Measurements from ENCODE around the gene ARL6IP1.

ARL6IP1 gene

DNA sequence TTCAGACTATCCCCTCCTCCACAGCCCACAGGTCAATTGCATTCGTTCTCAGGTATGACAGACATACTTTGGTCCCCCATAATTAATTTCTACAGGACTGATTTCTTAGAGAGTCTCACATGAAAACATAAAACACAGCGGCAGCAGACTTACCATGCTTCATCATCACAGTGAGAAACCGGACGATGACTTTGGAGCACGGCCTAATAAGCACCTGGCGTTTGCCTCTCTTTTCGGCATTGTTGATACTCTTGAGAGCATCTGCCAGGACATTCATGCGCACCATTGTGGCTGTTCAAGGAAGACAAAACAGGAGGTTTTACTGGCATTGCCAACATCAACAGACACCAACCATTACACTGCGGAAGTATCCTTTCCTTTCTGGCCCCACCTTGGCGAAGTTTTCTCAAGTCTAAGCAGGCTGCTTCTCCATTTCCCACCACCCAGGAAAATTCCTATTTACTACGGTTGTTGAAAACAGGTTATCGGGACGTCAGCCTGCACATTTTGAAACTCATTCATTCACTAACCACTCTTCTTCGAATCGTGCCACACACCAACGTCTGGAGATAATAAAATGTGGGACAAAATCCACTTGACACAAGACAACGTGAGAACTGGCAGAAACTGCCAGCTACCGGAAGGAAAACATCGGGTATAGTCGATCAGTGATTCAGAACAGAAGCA is 12.4 kb downstream of the ARL6IP1 start:
- no peak for TF ChIP-seq GATA2 (IDR thresholded peaks at IDR 0.05; ENCODE audit: low read depth, low read length)
- no peak for TF ChIP-seq GATA3 (IDR thresholded peaks at IDR 0.05; ENCODE audit: low read depth, low read length)

DNA sequence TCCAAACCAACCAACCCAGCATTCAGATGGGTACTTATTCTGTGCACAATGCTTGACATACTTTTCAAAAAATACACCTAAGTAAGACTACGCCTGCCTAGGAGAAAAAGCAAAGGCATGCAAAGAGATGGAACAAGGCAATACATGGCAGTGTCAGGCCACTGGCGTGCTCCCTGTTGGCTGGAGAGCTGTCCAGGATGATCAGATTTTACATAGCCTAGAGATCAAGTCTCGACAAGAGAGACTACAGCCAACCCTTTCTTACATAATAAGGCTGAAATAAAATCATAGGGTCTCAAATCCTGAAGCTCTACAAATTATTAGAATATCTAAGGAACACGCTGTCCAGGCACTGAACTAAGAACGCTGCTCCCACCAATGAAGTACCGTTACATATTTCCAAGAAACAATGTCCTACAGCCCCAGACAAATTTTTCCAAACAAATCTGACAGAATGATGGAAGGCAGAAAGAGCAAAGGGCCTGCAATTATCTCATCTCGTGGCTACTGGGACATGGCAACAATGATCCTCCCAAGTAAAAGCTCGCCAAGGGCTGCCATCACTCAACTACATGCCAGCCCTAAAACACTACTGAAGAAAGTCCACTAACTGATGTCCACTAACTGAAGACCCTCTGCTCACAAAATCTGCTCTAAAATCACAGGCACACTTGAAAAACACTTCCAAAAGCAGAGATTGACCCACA is 16.3 kb downstream of the ARL6IP1 start:
- TF ChIP-seq GATA3 (IDR thresholded peaks at IDR 0.05; ENCODE audit: low read depth, low read length) (no peak), GATA2 (IDR thresholded peaks at IDR 0.05; ENCODE audit: low read depth, low read length) (no peak)

DNA sequence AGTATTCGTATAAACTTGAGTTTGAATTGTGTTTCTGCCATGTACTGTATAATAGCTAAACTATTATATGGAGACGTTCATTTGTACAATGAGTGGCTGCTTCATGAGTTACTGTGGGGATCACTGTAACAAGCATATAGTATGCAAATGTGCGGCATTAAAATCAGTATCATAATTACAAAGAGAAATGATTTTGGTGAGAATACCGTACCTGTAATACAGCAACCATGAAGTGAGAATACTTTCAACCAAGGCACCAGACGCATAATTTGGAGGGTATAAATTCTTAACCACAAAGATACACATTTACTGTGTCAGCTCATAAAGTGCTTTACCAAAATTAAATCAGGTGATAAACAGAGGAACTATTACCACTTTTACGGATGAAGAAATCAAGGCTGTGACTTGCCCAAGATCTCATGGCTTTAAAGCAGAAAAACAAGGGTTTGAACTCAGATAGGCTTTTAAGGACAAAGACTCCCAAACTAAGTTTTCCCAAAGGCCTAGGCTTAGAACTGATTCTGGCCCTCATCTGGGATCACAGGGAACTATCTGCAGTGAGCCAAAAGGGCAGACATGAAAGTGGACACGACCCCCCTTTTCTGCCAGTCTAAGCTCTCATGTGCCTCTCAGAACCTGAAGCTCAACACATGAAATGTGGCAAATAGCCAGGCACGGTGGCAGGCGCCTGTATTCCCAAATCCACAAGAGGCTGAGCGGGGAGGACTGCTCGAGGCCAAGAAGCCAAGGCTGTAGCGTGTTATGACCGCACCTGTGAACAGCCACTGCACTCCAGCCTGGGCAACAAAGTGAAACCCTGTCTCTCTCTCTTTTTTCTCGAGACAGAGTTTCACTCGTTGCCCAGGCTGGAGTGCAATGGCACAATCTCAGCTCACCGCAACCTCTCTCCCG is 17.7 kb downstream of the ARL6IP1 start:
- TF ChIP-seq GATA2 (IDR thresholded peaks at IDR 0.05; ENCODE audit: low read depth, low read length) = no peak
- no peak for TF ChIP-seq GATA3 (IDR thresholded peaks at IDR 0.05; ENCODE audit: low read depth, low read length)

DNA sequence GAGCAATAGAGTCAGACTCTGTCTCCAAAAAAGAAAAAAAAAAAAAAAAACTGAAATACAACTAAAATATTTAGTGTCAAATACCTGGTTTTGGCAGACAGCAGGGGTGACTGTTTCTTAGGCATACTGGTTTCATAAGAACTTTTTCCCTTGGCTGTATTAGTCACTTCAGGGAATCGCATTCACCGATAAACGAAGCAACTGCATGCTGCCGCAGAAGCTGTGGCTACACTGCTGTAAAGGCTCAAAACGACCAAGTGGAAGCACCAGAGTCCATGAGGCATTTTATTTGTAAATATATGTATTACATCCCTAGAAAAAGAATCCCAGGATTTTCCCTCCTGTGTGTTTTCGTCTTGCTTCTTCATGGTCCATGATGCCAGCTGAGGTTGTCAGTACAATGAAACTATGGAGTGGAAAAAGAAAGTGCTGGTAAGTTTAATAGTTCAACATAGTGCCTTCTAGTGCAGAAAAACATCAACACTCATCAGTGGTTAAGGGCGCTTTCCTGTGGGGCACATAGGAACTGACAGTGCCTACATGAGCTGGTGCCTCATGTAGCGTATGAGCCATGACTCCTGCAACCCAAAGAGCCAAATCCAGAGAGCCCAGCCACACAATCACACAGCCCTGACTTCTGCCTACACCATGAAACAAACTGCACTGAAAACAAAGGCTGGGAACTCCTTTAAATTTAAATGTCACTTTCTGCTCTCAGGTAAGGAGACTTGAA is 18.5 kb downstream of the ARL6IP1 start:
- TF ChIP-seq GATA3 (IDR thresholded peaks at IDR 0.05; ENCODE audit: low read depth, low read length) = no peak
- no peak for TF ChIP-seq GATA2 (IDR thresholded peaks at IDR 0.05; ENCODE audit: low read depth, low read length)

Data from SH-SY5Y (cell line).